Stimulated activated CD8-positive, alpha-beta memory T cell treated with anti-CD3 and anti-CD28 coated beads, Interleukin-12 subunit alpha, Interleukin-12 subunit beta, amount 100 ng/mL, for 1 hour (primary cell): ENCODE data around the gene NSMF.

Source experiments
- DNase-seq: peaks from one replicate; pipeline ENCODE4 v3.0.0-alpha.2; 2020; ENCODE audit warnings: low read depth

The NSMF gene

GRCh38 chr9:137432687-137433348 is 26.3 kb downstream of the NSMF start:
- no peak for DNase-seq

DNA sequence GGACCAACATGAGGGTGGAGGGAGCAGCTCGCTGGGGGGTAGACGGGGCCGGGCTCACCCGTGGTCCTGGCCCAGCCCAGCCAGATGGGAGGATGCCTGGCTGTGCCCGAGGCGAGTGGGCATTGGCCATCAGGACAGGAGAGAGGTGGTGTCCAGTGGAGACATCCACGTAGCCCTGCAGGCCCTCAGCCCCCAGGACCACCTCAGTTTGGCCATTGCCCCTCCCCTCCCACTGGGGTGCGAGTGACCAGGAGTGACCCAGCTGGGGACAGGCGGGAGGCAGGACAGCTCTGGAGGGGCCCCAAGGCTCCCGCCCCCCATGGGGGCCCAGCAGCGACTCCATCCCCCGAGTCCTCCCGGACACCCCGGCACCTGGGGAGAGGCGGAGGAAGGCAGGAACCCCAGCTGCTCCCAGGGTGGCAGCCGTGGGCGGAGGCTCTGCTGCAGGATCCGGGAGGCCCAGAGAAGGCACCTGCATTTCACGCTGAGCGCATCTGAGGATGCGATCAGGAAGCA is 27.7 kb downstream of the NSMF start:
- no peak for DNase-seq

GRCh38 chr9:137430723-137431415 is 28.3 kb downstream of the NSMF start:
- DNase-seq: no peak

- DNase-seq: no peak
These were observed 29.0 kb downstream of the NSMF start for GRCh38 chr9:137429974-137430722.

DNA sequence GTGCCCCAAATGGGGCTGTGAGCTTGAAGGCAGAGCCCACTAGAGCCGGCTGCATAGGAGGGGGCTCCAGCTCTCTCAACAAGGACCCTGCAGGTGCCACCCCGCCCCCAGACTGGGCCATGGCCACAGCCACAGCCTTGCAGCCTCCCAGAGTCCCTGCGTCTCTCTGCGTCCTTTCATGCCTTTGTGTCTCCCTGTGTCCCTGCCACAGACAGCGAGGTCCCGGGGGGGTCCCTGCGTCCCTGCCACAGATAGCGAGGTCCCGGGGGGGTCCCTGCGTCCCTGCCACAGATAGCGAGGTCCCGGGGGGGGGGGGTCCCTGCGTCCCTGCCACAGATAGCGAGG is 29.6 kb downstream of the NSMF start:
- DNase-seq: no peak

DNA sequence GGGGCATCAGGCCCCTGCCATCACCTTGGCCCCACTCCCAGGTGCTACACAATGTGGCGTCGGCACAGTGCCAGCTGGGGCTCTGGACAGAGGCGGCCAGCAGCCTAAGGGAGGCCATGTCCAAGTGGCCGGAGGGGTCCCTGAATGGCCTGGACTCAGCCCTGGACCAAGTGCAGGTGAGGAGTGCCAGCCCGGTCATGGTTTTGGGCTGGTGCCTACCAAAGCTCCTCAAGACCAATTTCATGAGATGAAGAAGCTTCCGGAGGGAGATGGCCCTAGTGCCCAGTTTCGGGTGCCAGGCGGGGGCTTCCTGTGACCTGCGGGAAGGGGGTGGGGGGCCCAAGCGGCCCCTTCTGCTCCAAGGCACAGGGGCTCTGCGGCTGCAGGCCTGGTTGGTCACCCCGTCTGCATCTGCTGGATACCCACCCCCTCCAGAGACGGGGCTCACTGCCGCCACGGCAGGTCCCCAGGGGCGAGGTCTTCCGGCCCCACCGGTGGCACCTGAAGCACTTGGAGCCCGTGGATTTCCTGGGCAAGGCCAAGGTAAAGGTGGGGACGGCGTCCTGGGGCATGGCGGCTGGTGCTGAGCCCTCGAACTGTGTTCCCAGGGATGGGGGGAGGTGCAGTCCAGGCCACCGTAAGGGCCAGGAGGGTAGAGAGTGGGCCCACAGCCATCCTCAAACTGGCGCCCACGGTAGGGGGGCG is 30.1 kb downstream of the NSMF start:
- DNase-seq: no peak

GRCh38 chr9:137428311-137428630 is 30.9 kb downstream of the NSMF start:
- no peak for DNase-seq

DNA sequence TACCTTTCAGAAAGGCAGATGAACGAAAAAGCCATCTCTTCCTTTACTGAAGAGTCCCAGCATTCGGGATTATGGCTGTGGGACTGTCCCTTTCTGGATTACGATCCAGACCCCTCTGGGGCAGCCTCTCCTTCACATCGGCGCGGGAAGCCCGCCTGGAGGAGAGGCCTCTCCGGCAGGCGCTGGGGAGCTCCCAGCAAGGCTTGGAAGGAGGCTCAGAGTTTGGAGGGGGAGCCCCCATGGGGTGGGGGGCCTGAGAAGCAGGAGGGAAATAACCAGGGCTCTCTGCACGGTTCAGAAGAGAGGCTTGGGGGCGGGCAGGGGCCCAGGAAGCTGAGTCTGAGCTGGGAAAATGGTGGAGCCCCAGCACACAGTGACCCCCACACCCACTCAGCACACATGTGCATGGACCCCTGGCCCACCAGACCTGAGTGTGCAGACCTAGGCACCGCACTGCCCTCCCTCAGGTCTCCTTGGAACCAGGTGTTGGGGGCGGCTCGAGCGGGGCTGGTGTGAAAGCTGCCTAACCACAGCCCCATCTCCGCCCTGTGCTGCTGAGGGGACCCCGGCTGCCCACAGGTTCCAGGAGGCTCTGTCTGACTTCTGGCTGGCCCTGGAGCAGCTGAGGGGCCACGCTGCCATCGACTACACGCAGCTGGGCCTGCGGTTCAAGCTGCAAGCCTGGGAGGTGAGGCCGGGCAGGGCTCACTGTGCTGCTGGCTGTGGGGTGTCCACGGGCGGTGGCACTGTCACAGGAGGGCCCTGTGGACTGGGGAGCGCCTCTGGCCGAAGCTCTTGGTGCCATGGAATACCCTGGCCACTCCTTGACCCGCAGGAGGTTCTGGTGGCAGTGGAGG is 31.5 kb downstream of the NSMF start:
- DNase-seq: no peak

DNA sequence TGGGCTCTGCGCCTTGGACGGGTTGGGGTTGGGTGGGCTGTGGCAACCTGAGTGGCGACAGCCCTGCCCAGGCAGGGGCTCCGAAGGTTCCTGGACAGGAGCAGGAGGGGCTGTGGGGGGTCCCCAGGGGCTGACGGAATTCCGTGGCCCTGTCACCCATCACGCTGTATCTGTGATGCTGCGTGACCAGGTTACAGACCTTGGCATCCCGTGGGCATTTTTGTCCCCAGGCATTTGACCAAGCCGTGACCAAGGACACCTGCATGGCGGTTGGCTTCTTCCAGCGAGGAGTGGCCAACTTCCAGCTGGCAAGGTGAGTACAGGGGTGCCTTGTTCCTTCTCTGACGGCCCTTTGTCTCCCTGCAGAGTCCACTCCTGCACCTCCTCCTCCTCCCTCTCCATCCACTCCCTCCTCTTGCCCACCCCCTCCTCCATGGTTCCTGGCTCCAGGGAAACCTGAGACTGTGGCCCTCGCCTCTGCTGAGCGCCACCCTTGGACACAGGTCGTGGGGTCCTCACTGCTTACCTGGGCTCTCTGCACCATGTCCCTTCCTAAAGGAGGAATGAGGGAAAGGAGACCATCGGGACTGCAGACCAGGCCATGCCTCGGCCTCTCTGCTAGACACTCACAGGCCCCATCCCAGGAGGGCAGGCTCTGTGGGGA is 33.0 kb downstream of the NSMF start:
- no peak for DNase-seq

DNA sequence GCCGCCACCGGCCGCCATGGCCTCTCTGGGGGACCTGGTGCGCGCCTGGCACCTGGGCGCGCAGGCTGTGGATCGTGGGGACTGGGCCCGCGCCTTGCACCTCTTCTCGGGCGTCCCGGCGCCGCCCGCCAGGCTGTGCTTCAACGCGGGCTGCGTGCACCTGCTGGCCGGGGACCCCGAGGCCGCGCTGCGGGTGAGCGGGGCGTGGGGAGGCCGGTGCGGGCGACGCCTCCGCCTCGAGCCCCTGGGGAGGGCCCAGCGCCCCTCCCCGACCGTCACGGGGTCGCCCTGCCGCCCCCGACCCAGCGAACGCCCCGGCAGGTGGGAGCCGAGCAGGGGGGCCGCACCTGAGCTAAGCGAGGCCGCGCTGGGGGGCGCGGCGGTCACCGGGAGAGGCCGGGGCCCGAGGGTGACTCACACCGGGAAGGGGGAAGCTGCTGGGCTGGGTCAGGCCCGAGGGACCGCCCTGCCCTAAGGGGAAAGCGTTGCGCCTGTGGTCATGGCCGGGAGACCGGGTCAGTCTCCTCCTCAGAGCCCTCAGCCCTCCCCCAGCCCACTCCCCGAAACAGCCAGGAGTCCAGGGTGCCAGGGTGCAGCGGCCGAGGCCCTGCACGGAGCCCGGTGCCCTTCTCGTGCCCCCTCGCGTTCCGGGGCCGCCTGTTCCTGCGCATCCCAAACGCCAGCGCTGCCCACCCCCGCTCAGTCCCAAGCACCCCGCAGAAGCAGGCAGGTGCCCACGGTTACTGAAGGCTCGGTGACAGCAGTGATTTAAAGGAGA is 35.4 kb downstream of the NSMF start:
- DNase-seq: no peak

DNA sequence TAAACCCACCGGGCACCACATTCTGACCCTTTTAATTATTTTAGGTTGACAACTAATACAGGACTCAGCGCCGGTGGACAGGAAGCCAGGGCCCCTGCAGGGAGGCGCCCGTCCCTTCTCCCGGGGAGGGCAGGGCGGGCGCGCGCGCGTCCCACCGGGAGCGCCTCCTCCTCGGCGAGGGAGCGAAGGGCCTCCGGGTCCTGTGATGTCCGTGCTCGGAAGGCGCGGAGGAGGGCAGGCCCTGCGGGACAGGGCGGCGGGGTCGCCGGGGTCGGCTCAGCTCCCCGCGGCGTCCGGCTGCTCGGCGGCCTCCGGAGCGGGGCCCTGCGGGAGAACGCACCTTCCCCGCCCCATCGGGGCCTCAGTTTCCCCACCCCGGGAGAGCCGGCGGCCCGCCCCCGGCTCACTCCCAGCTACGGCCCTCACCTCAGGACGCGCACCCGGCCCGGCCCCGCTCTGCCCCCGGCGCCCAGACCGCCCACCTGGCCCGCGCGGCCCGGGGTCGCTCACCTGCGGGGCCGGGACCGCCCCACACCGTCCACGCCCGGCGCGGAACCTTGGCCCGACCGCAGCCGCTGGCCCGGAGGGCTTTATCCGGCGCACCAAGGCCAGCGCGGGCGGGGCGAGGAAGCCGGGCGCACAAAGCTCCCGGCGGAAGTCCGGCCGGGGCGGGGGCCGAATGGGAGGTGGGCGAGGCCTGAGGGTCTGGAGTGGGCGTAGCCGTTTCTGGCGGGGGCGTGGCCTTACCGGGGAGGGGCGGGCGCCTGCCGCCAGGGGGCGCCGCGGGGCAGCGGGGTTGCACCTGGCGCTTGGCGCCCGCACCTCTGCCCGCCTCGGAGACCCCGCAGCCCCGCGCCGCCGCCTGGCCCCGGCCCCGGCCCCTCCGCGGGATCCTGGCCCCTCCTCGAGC is 36.3 kb downstream of the NSMF start, which contains the start of the genes EXD3 and NOXA1:
TSS of gene EXD3 (minus strand) at position 559 of the 910 bp plus-strand sequence. CDS start 27,805 bp downstream, outside the sequence.
TSS of gene NOXA1 (plus strand) at position 790 of the 910 bp plus-strand sequence. CDS start 137 bp downstream, outside the sequence.
- DNase-seq: peak; percentile 88

DNA sequence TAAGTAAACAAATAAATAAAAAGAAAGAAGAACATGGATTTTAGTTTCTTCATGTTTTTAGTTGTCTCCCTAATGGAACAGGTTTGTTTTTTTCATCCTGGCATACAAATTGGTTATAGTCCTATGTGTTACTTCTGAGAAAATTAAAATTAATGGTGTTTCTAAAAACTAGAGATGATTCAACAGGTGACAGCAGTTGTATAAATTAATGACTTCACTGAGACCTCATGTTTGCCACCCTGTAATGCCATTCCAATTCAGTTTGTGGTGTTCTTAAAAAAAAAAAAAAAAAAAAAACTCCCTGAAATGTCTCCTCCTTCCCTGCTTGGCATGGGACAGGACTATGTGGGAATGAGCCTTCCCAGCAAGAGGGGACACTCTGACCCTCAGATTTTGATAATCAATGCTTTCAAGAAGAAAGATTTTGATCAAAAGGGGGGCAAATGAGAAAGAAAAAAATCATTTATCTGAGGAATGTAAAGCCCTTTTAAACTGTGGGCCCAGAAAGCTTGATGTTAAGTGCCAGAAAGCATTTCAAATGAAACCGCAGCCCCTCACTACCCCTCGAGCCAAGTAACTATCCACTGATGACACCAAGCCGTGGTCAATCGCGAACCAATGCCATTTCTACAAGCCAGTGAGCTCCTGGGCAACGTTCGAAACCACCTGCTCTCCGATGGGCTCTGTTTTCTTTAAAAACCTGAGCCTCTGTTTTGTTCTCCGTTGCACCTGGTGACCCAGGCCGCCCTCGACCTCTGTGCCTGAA is 37.1 kb downstream of the NSMF start:
- DNase-seq: no peak

GRCh38 chr9:137417161-137418021 is 41.7 kb downstream of the NSMF start:
- DNase-seq: no peak

- no peak for DNase-seq
These were observed 42.5 kb downstream of the NSMF start for GRCh38 chr9:137416563-137417151.

DNA sequence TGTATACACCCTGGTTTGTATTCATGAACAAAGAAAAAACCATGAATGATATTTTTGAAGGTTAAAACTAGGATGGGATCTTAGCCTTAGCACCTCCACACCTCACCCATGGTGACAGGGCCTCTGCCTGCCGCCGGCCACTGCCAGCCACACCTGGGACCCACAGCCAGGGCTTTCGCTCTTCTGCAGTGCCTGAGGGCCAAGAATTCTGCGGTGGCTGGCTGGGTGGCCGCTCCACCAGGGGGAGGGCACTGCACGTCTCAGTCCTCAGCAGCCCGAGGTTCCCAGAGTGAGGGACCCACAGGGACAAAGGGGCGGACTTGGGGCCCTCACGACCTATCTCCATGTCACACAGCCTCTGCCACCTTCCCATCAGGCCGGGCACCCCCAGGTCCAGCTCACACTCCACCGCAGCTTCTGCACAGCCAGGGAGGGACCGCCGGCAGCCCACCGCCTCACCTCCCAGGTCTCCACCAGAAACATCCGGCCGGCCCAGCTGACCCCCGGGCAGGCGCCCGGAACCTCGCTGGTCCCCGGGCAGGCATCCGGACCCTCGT is 43.0 kb downstream of the NSMF start:
- DNase-seq: no peak

DNA sequence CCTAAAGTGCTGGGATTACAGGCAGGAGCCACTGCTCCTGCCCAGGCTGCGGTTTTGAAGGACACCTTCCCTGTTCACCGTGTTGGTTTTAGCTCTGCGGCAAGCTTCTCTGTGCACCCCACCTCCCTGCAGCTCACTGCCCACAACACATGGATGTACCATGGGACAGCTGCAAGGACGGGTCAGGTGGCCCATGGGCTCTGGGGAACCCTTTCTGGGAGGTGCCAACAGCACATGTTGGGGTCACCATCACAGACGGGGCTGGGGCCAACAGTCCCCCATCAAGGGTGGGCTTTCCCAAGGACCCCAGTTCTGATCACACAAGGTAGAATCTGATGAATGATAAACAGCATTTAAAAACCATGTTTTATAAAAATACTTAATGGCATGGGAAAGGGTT is 43.7 kb downstream of the NSMF start:
- DNase-seq: no peak
